ENCODE results near the gene GPR143.
"Not testable (repeated sequence)": the region's sequence is repeated elsewhere in the genome, so short reads cannot be mapped to it uniquely, and the experiment has no call there.

GPR143 gene

GRCh38 chrX:9765737-9766097 lies at the start of gene GPR143:
TSS of gene GPR143 (minus strand) at chrX:9765847. CDS start at chrX:9765817, 30 bp downstream.
- DNase-seq: no peak

GRCh38 chrX:9811086-9811485 lies 45.4 kb upstream of the GPR143 start:
- not testable (repeated sequence) for DNase-seq

- not testable (repeated sequence) for DNase-seq
Measured at GRCh38 chrX:9809876-9810275, 44.2 kb upstream of the GPR143 start.

DNA sequence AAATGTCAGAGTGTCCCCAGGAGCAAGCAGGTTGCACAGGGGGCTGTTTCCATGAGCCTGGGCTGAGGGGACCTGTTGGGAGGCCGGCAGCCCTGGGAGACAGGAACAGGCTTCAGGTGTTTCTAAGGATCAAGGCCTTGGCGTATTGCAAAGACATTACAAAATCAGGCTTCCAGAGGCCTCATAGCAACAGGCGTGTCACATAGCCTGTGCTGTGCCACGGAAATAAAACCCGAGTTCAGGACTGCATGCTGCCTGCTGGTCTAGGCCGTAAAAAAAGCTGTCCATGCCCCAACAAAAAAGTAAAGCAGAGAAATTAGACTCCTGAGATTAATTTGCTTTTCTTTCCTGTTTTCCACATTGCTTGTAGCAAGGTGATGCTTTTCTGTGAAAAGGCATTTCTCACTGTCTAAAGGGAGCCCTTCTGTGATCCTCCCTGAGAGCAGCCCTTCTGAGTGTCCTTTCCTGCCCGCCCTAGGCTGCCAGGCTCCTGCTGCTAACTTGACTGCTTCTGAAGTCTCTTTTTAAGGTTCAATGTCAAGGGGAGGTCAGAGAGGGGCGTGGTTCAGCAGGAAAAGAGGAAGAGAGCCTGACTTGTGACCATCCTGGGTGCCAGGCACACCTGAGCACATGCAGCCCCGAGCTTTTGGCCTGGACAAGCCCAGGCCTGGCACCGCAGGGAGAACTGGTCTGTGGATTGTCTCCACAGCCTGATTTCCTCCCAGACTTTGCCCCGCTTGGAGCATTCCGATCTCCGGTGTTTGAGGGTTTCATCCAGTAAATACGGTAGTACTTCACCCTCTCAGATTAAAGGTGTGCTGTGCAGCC lies 41.9 kb upstream of the GPR143 start:
- DNase-seq: no peak

DNA sequence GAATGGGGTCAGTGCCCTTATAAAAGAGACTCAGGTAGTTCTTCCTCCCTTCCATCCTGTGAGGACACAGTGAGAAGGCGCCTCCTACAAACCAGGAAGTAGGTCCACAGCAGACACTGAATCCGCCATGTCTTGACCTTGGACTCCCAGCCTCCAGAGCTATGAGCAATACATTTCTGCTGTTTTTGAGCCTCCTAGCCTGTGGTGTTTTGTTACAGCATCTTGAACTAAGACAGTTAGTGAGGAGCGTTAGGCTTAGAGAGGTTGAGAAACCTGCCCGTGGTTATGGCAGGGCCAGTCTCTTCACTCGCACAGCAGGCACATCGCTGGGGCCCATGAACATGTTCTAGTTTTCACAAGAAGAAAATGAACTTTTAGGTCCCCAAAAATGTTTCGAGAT lies 40.3 kb upstream of the GPR143 start:
- DNase-seq: no peak

GRCh38 chrX:9804444-9804843 lies 38.8 kb upstream of the GPR143 start:
- DNase-seq: no peak

- DNase-seq: no peak
Measured at GRCh38 chrX:9802737-9803136, 37.1 kb upstream of the GPR143 start.

DNA sequence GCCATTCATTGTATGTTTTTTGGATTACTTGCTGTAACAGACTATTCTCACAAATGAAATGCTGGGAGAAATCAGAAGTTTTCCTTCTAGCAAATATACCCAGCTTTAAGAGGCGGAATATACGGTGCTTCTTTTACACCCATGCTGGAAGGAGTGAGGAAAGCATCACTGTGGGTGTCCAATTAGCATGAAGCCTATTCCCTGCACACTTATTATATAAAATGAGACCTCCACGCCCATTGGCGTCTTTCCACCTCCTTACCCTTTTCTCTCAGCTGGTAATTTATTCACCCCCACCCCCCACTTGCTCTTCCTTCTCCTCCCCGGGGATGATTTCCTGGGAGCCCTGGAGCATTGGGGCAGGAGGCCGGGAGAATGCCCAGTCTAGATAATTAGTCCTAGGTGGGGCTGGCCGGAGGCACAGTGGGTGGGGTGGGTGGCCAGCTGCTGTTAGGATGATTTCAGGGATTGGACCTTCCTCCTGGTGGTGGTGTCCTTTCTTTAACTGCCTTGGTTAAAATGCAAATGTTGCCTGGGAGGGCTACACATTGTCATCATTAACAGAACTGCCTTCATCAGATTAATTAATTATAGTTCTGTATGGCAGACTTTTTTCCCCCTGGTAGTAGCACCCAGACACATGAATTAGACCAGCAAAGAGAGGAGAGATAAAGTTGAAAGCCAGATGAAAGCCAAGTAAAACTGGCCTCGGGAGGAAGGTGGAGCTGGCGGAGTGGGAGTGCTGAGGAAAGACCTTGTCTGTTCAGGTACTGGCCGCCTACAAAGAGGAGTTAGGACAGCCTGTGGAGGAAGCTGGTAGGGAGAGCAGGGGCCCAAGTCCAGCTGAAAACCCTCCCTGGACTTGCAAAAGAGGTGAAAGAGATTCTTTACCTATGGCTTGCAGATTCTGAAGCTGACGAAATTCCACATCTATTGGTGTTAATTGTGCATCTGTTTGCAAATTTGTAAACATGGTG lies 32.0 kb upstream of the GPR143 start:
- DNase-seq: no peak

DNA sequence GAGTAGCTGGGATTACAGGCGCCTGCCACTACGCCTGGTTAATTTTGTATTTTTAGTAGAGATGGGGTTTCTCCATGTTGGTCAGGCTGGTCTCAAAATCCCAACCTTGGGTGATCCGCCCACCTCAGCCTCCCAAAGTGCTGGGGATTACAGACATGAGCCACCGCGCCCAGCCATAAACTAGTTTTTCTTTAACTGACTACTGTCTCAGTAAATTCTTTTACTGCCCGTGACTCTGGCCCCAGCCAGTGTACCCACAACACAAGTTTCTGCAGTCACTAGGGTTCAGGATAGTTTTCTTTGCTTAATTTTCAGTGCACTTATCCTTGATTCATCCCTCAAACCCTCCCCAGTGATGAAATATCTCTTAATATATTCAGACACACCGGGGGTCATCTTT lies 28.8 kb upstream of the GPR143 start:
- no peak for DNase-seq

GRCh38 chrX:9790866-9791265 lies 25.2 kb upstream of the GPR143 start:
- no peak for DNase-seq

DNA sequence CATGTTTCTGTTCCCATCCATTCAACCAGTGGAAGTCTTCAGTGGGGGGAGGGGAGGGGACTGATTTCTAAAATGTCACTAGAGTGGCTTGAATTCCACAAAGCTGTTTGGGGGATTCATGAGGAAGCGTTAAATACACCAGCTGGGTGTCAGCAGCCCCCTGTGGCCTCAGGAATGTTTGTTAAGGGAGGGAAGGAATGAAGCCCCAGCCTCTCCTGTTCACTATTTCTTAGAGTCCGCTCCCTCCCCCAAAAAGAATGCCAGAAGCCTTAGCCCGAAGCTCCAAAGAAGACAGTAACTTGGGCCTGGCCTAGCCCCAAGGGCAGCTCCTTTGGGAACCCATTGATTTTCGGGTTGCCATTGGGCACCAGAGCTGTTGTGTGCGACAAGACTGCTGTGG lies 23.9 kb upstream of the GPR143 start:
- DNase-seq: no peak

GRCh38 chrX:9788911-9789310 lies 23.3 kb upstream of the GPR143 start:
- no peak for DNase-seq

GRCh38 chrX:9786798-9787635 lies 21.4 kb upstream of the GPR143 start:
- no peak for DNase-seq

- DNase-seq: no peak
Measured at GRCh38 chrX:9785944-9786797, 20.5 kb upstream of the GPR143 start, which contains the start of gene SHROOM2. TSS of gene SHROOM2 (plus strand) at chrX:9786429. CDS start at chrX:9786546, 117 bp downstream.

- no peak for DNase-seq
Measured at GRCh38 chrX:9785254-9785943, 19.8 kb upstream of the GPR143 start.

DNA sequence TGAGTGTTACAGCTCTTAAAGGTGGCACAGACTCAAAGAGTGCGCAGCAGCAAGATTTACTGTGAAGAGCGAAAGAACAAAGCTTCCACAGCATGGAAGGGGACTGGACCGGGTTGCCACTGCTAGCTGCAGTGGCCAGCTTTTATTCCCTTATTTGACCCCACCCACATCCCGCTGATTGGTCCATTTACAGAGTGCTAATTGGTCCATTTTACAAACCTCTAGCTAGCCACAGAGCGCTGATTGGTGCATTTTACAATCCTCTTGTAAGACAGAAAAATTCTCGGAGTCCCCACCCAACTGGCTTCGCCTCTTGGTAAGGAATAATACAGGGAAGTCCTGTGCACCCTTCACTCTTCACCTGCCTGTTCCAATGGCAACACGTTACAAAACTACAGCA lies 18.7 kb upstream of the GPR143 start:
- no peak for DNase-seq

- no peak for DNase-seq
Measured at GRCh38 chrX:9781941-9782340, 16.3 kb upstream of the GPR143 start.

DNA sequence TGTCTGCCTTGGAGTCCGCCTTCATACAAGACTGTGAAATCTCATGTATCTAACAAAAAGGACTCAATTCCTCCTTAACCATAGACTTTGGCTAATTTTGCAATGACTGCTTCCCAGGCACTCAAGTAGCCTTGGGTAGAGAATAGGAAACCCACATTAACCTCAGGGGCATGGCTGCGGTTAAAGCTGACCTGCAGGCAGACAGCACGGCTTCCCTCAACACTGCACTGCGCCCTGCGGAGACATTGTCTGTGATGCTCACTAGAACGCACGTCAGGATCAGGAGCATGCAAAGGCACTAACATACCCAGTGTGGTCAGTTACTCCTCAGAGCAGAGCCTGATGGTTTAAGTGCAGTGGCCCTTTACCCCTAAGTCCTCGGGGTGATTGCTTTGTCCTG lies 10.3 kb upstream of the GPR143 start:
- DNase-seq: no peak

GRCh38 chrX:9772943-9773342 lies 7.3 kb upstream of the GPR143 start:
- no peak for DNase-seq

DNA sequence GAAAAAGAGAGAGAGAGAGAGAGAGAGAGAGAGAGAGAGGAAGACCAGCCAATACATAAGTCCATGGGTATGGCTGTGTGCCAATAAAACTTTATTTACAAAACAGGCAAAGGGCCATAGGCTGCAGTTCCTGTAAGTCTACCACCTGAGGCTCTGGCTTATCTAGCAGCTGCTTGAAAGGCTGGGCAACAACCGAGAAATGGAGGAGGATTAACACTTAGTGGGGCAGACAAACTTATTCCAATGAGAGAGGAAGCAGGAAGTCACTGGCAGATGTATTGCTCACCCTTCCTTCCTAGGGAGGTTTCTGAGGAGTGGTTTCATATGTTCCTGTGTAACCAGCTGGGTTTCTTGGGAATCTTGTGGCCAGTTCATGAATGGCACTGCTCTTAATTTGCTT lies 4.7 kb upstream of the GPR143 start:
- no peak for DNase-seq

DNA sequence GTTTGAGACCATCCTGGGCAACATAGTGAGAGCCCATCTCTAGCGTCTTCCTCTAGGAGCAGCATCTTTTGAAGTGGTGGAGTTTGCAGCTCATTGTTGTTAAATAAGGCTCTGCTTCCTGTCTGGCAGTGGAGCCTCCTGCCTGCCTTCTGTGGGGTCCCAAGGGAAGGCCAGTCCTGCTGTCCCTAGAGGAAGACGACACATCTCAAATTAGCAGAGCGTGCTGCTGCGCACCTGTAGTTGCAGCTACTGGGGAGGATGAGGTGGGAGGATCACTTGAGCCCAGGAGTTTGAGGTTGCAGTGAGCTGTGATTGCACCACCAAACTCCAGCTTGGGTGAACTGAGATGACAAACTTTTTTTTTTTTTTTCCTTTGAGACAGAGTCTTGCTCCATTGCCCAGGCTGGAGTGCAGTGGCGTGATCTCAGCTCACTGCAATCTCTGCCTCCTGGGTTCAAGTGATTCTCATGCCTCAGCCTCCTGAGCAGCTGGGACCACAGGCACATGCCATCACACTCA lies 2.7 kb upstream of the GPR143 start:
- DNase-seq: not testable (repeated sequence)

Measured in SHP77 treated with DMSO at 0.1 percent for 48 hours (cell line).